ENCODE results near the gene CPPED1.

DNA sequence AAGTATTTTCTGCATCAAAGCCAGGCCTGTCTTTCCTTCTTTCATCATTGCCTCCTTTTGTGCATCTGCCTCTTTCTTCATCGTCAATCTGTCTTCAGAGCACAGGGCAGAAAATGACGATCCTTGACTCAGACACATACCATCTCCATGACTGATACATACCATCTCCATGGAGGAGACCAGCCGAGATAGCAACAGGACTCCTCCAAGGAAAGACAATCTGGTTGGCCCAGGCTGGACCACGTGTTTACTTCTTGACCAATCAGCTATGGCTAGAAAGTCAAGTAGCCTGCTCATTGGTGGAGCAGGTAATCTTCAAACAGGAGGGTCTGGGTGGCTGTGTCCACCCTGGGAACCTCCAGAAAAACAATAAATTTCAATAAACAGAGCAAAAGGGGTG, 164.6 kb downstream of the CPPED1 start:
- TF ChIP-seq POLR2A (IDR thresholded peaks at IDR 0.05): no peak
- TF ChIP-seq, protein P1, sequence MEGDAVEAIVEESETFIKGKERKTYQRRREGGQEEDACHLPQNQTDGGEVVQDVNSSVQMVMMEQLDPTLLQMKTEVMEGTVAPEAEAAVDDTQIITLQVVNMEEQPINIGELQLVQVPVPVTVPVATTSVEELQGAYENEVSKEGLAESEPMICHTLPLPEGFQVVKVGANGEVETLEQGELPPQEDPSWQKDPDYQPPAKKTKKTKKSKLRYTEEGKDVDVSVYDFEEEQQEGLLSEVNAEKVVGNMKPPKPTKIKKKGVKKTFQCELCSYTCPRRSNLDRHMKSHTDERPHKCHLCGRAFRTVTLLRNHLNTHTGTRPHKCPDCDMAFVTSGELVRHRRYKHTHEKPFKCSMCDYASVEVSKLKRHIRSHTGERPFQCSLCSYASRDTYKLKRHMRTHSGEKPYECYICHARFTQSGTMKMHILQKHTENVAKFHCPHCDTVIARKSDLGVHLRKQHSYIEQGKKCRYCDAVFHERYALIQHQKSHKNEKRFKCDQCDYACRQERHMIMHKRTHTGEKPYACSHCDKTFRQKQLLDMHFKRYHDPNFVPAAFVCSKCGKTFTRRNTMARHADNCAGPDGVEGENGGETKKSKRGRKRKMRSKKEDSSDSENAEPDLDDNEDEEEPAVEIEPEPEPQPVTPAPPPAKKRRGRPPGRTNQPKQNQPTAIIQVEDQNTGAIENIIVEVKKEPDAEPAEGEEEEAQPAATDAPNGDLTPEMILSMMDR (IDR thresholded peaks at IDR 0.05 in 8 of 11, conservative IDR thresholded peaks at IDR 0.05 in 3 of 11): no peak

Data from spleen (tissue), 7 donors.